NCI-H1417 (cell line): ENCODE results near the gene TMPRSS4.

Experiments
- DNase-seq, 3 experiments: peaks; one replicate each; lab custom pipeline; 2025; lab: John Stamatoyannopoulos, UW

The TMPRSS4 gene

DNA sequence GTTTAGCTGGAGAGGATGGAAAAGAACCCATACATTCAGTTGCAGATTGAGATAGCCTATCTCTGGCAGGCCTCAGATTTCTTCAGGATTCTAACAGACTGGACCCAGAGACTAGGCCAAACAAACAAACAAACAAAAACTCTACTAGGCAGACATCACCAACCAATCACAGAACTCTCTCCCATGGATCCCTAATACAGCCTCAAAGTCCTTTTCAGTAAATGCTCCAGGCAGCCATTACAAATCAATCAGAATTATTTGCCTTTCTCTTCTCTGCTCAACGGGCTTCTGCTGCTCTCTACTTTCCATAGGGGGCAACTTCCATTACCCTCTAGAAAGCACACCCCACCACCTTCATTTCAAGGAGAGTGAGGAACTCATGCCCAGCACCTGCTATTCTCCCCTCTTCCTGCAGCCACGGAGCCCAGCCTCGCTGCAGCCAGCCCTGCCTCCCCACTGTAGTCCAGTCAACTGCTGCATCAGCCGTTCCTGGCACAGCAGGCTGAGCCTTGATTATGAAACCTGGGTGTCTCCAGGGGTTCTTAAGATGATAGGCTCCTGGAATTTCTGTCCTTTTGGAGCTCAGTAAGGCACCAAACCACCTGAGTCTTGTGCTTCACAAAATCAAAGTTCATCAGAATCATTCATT lies 28.9 kb downstream of the TMPRSS4 start:
- peak in 1 of 3 experiments; percentile 16 for DNase-seq

DNA sequence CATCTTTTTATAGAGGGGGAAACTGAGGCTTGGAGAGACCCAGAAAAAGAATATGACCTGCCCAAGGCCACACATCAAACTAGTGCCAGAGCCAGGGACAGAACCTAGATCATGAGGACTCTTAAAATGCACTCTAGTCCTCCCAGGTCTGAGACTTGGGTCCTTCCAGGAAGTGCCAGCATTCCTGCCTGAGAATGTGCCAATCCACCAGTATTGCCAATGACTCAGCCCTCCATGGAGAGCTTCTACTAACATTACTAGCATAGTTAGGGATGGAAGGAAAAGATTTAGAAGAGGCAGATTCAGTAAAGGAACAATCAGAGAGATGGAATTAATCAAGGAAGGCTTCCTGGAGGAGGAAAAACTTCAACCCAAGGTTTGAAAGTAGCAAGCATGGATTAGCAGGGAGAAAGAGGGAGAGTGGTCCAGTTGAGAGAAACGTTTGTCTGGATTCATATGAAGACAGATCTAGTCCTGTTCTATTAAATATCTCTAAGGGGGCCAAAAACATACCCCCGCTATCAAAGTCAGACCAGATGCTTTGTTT lies 30.0 kb downstream of the TMPRSS4 start:
- no peak for DNase-seq

DNA sequence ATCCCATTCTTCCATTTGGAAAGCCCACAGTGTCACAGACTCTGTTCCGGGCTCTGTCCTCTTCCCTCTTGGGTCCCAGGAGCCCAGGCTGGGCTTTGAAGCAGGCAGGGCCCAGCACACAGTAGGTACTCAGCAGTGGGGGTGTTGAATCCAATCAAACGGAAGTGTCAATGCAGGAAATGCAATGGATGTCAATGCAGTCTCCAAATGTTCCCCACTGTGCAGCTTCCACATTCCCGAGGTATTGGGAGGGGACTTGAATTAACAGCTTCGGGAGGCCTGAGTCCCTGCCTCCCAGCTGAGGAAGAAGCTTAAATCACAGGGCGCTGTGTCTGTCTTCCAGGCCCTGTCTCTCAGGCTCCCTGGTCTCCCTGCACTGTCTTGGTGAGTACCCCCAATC lies 31.6 kb downstream of the TMPRSS4 start:
- DNase-seq: no peak

DNA sequence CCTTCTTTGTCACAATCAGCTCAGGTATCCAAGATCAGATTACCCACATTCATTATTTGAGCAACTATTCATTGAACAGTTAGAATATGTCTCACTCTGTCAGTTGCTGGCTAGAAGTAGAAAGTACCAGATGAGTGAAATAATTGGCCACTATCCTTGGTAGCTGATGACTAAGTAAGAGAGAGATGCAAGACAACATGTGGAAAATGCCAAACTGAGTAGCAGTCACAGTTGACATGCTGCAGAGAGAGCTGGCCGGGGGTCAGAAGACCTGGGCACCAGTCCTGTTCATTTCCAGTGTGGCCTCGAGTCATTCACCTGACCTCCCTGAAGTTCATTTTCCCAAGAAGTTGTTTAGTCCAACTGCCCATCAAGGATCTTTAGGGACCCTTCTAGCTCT lies 32.4 kb downstream of the TMPRSS4 start:
- no peak for DNase-seq

DNA sequence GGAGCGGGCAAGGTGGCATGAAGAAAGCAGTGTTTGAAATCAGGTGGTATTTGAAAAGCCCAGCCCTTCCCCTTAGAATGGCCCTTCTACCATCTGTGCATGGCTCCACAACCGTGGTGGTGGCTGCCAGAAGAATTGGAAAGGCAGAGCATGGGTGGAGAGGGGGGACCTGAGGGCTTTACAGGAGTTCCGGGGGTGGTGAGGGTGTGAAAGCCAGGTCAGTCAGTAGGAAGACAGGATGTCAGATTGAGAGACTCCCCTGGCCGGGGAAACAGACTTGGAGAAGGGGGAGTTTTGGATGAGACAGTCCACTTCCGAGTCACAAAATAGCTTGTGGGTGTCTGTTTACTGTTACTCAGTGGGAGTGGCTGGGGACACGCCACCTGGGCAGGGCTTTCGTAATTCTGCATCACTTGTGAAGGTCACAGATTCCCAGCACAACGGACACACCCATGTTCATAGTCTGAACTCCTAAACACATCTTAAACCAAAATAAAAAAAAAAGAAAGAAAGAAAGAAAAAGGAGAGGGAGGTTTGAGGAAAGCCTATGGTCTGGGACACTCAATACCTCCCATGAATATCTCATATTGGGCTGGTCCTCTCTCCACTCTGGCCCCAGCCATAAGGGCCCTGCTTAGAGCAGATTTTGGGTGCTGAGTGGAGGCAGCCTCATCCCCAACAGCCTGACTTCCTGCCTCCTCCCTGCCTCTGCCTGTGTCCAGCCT lies 34.3 kb downstream of the TMPRSS4 start:
- DNase-seq: no peak

DNA sequence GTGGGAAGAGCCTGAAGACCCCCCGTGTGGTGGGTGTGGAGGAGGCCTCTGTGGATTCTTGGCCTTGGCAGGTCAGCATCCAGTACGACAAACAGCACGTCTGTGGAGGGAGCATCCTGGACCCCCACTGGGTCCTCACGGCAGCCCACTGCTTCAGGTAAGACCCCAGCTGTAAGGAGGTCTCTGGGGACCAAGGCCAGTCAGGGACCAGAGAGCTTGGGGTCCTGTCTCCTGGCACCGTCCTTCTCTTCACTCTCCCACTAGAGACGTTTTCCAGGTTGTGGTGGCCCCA lies 34.8 kb downstream of the TMPRSS4 start:
- no peak for DNase-seq

DNA sequence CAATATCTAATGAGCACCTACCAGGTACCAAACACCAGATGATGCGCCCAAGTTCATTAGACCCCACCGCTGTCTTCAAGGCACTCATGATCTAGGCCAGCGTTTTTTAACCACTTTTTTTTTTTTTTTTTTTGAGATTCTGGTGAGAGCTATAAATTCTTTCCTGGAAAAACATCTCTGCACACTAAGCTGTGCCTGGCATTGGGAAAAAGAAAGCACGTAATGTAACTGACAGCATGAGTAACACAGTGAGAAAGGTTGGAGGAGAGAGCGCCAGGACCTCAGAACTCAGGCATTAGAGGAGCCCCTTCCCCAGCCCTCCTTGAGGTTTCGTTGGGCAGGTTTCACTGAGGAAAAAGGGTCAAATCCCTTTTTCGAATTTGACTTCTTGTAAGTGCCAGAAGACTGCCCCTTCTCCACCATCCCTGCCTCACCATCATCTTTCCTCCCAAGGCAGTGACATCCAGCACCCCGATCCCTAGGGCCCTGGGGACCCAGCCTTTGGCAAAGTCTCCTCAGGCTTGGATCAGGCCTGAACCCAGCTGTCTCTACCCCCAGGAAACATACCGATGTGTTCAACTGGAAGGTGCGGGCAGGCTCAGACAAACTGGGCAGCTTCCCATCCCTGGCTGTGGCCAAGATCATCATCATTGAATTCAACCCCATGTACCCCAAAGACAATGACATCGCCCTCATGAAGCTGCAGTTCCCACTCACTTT lies 36.0 kb downstream of the TMPRSS4 start:
- DNase-seq: no peak

DNA sequence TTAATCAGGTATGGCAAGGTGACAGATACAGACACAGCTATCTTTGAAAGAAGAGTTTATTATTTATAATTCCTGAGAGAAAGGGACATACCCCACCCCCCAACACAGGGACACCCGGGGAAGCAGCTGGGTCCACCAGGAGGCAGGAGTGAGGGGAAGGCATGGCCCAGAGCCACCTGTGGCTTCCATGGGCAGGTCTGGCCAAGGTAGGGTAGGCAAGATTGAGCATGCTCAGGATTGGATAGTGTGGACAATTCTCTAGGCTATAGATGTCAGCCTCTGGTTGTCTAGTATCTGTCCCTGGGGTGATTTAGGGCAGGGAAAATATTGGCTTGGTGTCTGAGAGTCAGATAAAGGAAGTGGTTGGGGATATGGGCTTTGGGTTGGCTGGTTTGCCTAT lies 37.4 kb downstream of the TMPRSS4 start:
- DNase-seq: no peak

DNA sequence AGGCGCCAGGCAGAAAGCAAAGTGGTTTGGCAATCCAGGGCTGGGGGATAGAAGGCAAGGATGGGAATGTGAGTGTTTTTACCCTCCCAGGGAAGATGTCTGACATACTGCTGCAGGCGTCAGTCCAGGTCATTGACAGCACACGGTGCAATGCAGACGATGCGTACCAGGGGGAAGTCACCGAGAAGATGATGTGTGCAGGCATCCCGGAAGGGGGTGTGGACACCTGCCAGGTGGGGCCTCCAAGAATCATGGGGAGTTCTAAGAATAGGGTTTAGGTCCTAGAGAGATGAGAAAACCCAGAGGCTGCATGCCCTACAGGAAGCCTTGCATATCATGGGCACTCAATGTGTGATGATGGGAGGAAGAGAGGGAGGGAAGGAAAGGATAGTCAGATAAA lies 38.2 kb downstream of the TMPRSS4 start:
- DNase-seq: no peak

DNA sequence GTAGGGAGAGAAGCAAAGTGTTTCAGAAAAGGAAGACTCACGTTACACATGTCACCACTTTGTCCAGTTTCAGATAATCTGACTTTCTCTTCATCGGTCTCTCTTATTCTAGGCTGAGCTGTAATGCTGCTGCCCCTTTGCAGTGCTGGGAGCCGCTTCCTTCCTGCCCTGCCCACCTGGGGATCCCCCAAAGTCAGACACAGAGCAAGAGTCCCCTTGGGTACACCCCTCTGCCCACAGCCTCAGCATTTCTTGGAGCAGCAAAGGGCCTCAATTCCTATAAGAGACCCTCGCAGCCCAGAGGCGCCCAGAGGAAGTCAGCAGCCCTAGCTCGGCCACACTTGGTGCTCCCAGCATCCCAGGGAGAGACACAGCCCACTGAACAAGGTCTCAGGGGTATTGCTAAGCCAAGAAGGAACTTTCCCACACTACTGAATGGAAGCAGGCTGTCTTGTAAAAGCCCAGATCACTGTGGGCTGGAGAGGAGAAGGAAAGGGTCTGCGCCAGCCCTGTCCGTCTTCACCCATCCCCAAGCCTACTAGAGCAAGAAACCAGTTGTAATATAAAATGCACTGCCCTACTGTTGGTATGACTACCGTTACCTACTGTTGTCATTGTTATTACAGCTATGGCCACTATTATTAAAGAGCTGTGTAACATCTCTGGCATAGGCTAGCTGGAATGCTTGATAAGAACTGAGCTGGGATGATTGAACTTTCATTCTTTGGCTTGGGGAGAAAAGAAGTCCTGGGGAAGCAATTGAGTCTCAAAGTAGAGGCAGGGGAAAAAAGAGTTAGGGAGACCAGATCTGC lies 41.1 kb downstream of the TMPRSS4 start:
- DNase-seq: no peak

DNA sequence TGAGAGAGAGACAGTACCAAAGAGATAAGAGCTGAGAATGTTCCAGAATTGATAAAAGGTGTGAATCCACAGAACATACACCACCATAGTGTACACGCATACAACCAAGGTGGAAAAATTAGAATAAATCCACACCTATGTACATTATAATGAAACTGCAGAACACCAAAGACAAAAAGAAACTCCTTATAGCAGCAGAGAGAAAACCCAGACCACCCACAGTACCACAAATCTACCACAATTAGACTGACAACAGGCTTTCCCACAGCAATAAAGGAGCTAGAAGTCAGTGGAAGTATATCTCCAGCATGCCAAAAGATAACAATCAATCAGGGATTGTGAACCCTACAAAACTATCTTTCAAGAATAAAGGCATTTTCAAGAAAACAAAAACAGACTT lies 43.9 kb downstream of the TMPRSS4 start:
- no peak for DNase-seq

DNA sequence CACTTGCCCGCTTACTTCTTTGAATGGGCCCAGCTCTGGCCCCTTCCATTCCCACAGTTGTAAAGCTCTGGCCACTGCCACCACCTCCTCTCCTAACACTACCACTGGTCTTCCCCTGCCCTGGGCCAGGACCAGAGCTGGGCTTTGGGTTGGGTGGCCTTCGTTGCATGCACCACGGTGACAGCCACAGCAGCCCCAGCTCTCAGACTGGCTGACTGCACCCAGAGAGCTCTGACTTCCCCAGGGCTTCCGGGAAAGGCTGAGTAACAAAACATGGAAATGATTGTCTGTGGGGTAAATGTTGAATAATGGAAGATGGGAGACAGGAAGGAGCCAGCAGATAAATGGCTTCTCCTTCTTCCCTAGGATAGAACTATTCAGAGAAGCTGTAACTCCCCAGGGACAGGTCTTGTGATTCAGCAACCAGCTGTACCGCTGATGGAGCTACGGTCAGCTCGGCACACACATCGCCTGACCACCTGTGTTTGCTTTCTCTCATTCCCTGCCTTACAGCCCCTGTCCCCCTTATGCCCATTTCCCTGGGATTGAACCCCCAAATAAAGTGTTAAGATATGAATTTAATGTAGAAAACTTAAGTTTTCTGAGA lies 48.2 kb downstream of the TMPRSS4 start:
- DNase-seq: peak in 2 of 3 experiments; percentile 28 to 68

DNA sequence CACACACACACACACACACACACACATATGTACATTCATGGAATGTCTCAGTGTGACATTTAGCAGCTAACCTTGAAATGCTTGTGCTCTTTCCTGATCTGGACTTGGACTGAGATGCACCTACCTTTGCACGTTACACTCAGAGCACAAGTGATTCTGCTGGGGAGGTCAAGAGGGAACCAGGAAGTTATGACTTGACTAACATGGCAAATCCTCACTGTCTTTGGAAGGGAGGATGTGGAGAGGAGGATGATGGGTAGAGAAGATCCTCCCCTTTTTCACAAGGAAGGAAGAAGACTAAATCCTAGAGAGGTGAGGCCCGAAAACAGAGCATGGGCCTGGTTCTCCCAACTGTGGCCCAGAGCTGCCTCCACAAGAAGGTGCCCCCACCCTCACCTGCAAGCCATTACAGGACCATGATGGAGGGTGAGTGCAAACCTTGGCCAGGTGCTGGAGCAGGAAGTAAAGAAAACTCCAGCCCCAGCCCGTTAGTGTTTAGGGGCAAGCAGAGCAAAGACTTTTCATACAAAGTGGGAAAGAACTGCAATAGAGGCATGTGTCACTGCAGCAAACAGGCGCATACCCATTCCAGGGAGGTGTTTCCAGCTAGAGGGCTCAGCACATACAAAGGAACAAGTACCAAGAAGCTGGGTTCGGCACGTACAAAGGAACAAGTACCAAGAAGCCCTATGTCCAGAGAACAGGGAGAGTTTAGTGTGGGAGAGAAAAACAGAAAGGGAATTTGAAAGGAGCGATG lies 49.4 kb downstream of the TMPRSS4 start:
- peak in 1 of 3 experiments; percentile 6 for DNase-seq

DNA sequence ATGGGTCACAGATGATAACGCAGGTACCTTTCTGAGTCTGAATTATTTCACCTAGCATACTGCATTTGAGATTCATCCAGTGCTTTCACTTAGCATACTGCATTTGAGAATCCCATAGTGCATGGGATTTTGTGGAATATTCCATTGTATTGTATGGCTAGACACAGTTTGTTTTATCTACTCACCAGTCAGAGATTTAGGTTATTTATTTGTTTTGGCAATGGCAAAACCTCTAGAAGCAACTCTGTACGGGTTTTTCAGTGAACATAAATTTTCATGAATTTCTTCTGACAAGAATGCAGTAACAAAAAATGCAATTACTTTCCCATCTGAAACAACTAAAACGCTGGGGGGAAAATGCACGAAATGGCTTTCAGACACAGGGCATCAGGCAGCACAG lies 51.4 kb downstream of the TMPRSS4 start:
- DNase-seq: no peak

DNA sequence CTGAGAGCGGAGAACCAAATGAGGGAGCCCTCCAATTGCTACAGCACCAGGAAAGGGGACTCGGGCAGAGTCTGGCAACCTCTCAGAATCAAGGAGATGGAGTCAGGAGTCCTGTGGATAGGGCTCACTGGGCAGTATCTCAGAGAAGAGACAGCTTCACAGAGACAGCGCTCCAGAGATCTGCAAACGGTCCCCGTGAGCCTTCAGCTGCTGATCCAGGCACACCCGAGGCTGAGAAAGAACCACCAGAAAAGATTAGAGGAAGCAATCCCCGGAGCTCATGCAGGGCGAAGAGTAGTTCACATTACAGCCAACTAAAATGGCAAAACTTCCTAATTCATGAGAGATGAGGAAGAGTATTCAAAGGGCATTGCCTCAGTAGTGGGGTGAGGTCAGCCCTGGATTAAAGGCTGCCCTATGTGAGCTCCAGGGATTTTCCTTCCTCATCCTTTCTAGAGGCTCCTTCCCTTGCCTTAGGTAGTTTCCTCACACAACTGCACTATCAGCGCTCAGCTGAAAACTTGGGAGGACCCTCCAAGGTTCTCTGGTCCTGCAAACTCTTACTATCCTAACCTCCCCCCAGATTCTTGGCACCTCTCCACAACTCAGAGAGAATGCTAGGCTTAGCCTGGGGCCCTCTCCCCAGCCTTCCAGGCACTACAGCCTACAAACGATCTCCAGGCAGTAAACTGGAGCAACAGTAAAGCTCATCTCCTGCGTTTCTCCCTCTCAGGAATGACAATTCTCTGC lies 52.0 kb downstream of the TMPRSS4 start:
- no peak for DNase-seq

DNA sequence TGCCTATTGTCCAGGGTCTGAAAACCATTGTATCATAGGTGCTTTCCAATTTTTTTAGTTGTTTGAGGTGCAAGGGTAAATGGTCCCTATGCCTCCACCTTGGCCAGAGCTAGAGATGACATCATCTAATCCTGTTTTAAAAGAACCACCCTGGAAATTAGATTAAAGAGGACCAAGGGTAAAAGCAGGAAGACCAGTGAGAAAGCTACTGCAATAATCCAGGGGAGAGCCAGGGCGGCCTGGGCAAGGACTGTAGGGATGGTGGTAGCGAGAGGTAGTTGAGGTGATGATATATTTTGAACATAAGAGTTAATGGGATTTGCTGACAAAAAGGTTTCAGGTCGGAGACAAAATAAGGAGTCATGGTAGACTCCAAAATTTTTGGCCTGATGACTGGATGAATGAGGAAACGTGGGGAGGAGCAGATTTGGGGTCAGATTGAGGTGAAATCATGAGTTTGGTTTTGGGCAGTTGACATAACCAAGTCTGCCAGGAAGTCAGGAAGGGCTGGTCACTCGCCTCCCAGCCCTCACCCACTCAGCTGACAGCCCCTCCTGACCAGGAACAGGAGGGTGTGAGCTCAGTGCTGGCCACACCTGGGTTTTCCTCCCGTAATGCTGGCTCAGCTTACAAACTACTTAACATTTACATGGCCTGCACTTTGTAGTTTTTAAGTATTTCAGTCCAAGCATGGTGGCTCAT lies 52.7 kb downstream of the TMPRSS4 start:
- no peak for DNase-seq

DNA sequence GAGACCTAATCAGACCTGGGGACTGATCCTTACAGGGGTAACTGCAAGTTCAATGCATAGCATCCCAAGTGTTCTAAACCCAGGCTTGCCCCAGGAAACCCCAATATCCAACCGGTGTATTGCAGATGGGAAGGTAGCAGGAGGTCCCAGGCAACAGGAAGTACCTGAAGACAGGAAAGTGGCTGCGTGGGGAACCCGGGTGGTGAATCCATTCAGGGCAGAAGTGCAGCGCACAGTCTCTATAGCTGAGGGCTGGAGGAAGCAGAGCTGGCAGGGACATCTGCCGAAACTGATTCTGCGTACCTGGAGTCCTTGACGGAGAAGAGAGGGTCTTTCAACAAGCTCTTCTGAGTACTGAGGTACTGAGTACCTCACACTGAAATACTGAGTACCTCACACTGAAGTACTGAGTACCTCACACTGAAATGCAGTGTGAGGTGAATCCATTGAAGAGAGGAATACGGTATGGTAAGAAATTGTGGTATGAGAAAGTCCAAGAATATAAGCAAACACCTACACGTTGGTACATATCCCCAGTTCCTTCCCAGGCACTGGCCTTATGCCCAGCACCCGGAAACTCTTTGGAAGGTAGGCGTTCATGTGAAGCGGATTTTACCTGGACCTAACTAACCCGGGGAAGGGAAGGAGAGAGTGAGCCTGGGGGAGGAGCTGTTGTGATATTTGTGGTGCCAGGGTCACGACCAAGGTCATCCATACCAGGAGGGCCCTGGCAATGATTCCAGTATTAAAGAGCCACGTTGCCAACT lies 55.7 kb downstream of the TMPRSS4 start:
- DNase-seq: no peak

DNA sequence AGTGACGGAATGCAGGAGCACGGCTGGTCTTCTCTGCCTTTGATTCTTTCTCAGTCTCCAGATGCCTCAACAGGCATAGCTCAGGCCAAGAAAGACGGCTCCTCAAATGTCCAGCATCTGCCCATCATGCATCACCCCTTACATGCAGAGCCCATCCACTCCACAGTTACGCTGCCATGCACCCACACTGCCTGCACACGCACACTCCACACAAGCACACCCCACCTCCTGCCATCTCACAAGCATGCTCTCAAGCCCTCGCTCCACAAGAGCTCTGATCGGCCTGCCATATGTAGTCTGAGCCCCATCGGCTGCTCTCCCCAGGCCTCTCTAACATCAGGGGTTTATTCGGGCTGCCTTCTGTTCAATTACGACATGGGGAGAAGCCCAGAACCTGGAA lies 56.9 kb downstream of the TMPRSS4 start:
- no peak for DNase-seq
